22Rv1 (cell line): Measurements from ENCODE around the gene PIK3CD.

Experiments
- H3K27ac ChIP-seq: fragments of 450-650 bp; 2 replicates; pipeline ENCODE4 v1.5.1; 2017
- ZFX ChIP-seq: fragments of 450-650 bp; IDR thresholded peaks from 2 replicates; pipeline ENCODE4 v1.6.1; 2017; ENCODE audit warnings: antibody characterized with exemption, borderline replicate concordance
- TF ChIP-seq, protein P1 (sequence below): fragments of 450-650 bp; IDR thresholded peaks from 2 replicates; pipeline ENCODE4 v1.5.1; 2017; ENCODE audit warnings: mild to moderate bottlenecking

Gene PIK3CD

DNA sequence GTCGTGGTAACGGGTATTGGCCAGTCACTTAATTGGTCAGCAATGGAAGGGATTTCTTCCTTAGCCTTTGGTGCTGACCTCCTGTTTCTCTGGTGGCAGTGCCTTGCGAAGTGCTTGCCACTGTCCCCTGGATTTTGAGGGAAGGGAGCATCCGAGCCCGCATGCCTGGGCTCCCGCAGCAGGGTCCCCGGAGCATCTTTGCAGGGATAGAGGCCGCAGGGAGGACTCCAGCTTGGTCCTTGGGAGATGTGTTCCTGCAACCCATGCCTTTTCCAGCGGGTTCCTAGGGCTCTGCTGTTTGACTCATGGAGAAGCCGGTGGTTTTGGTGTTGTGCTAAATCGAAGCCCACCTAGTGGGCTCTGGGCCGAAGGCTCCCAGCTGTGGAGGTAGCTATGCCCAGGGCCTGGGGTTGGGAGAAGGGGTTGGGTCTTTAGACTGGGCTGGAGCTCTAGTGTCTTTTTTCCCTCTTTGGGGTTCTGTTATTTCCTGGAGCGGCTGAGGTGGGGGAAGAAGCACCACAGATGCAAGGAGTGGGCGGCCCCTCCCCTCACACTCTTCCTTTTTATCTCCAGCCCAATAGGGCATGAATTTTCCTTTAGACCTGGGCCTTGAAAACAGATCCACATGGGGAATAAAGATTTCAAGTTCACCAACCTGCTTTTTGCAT, 39.0 kb downstream of the PIK3CD start:
- H3K27ac ChIP-seq: no peak overlapping the region
- TF ChIP-seq ZFX: no peak
- TF ChIP-seq, protein P1, sequence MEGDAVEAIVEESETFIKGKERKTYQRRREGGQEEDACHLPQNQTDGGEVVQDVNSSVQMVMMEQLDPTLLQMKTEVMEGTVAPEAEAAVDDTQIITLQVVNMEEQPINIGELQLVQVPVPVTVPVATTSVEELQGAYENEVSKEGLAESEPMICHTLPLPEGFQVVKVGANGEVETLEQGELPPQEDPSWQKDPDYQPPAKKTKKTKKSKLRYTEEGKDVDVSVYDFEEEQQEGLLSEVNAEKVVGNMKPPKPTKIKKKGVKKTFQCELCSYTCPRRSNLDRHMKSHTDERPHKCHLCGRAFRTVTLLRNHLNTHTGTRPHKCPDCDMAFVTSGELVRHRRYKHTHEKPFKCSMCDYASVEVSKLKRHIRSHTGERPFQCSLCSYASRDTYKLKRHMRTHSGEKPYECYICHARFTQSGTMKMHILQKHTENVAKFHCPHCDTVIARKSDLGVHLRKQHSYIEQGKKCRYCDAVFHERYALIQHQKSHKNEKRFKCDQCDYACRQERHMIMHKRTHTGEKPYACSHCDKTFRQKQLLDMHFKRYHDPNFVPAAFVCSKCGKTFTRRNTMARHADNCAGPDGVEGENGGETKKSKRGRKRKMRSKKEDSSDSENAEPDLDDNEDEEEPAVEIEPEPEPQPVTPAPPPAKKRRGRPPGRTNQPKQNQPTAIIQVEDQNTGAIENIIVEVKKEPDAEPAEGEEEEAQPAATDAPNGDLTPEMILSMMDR: no peak

DNA sequence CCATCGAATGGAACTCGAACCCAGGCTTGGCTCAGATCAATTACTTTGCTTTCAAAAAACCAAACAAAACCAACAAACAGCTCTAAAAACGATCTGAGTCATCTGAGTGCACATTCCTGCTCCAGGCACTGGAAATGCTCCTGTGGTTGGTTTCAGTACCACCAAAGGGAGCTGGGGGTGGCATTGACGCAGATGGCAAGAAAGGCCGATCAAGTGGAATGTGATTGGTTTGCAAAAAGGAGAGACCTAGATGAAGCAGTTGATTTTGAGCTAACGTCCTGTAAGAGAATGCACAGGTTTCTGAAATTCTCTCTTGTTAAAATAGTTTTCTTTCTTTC, 39.5 kb downstream of the PIK3CD start:
- TF ChIP-seq, protein P1: no peak
- no peak for TF ChIP-seq ZFX
- no peak overlapping the region for H3K27ac ChIP-seq

DNA sequence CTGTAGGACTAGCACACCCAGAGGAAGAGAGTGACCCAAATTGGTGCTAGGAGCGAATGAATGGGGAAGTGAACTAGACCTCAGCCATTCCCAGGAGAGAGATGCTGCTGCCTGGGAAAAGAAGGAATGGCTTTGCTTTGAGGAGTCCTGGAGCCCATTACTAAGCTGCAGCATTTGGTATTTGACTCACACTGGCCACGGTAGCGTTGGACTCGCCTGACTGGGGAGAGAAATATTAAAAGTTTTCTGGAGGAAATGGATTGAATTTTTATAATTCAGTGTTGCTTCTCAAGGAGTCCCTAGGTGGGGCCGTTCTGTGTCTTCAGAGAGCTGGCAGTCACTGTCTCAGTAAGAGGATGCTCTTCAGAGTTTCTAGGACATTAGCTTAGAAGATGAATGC, 40.2 kb downstream of the PIK3CD start:
- H3K27ac ChIP-seq: no peak overlapping the region
- TF ChIP-seq, protein P1: no peak; the same call in 1 of the 2 replicates
- no peak for TF ChIP-seq ZFX

DNA sequence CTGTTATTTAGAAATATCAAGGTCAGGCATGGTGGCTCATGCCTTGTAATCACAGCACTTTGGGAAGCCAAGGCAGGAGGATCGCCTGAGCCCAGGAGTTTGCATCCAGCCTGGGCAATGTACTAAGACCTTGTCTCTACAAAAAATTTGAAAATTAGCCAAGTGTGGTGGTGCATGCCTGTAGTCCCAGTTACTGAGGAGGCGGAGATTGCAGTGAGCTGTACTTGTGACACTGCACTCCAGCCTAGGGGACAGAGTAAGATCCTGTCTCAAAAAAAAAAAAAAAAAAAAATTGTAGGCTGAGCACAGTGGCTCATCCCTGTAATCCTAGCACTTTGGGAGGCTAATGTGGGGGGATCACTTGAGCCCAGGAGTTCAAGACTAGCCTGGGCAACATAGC, 45.3 kb downstream of the PIK3CD start:
- TF ChIP-seq, protein P1: no peak
- no peak for TF ChIP-seq ZFX
- H3K27ac ChIP-seq: no peak overlapping the region

DNA sequence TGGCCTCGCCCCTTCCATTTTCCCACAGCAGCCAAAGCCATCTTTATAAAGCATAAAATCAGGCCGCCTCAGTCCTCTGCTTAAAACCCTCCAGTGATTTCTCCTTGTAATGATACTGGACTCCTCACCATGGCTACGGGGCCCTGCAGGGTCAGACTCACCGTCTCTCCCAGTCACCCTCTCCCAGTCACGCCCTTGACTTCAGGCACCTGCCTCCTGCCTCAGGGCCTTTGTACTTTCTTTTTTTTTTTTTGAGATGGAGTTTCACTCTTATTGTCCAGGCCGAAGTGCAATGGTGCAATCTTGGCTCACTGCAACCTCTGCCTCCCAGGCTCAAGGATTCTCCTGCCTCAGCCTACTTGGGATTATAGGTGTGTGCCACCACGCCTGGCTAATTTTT, 47.8 kb downstream of the PIK3CD start:
- no peak overlapping the region for H3K27ac ChIP-seq
- no peak for TF ChIP-seq ZFX
- TF ChIP-seq, protein P1: no peak

DNA sequence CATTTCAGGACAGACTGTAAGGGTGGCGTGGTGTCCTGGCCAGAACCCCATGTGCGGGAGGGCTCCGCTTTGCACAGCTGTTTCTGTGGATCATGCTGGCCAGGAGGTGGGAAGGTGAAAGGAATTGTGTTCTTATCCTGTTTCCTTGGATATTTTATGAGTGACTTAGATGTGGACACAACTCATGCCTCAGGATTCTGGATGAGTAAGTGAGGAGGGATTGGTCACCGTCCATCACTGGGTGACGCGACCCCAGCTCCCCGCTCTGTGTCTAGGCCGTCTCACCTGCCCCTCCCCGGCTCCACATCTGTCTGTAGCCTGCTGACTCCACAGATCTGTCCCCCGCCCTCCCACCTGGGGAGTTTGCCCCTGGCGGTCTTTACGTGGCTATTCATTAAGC, 48.8 kb downstream of the PIK3CD start:
- H3K27ac ChIP-seq: no peak overlapping the region

DNA sequence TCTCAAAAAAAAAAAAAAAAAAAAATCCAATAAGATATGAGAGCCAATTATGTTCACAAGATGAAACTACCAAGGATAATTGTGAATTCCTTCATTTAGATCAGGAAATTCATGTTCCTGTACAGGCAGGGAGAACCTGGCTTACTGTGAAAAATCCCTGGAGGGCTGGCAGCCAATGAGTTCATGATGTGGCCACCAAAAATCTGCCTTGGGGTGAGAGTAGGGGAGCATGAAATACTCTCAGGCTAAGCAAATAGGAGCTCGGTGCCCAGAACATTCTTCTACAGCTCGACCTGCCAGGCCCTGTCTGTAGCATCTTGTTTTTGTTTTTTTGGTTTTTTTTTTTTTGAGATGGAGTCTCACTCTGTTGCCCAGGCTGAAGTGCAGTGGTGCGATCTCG, 50.1 kb downstream of the PIK3CD start:
- no peak overlapping the region for H3K27ac ChIP-seq
- TF ChIP-seq, protein P1: no peak
- TF ChIP-seq ZFX: no peak

More for the DNA sequence above, 48.8 kb downstream of the PIK3CD start:
- TF ChIP-seq, protein P1: no peak
- no peak for TF ChIP-seq ZFX
